ENCODE measurements around the gene CCL5. TPM values are rescaled to one million over a fixed set of nuclear protein-coding genes. Genes with fewer than 3 reads are reported as not detected.

Gene CCL5
- total RNA-seq, 1 experiment from 2014 or later, result not detected

DNA sequence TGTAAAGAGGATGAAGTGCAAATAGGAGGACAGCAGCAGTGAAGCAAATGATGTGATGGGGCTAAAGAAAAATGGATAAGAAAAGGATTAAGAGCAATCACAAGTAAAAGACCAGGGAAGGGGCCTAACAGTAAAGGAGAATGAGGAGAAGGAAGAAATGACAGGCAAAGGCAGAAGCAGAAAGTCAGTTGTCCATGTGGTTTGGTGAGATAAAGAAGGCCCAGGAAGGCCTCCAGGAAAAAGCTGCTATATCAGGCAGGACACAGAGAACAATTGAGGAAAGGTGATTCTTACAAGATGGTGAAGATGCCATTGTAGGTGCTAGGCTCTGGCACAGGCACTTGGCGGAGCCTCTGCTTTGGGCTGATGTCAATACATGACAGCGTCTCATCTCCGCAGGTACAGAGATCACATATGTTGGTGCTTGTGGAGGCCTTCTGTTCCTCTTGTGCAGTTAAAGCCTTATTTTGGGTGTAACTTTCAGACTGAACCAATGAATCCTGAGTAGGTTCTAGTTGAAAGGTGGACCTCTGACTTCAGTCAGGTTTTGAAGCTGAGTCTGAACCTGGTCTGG is 32.3 kb upstream of the CCL5 start:
- peaks cover 17 to 59% of the 10 kb centered on the region in 2 experiments for H3K9me3 Mint-ChIP-seq

More for the DNA sequence above, 32.3 kb upstream of the CCL5 start:
- Histone ChIP-seq H3K9ac (ENCODE audit: extremely low read depth, insufficient read length, low read length) (no peak overlapping the region), H3K56ac (ENCODE audit: insufficient read length, low read depth, low read length) (no peak overlapping the region), H4K5ac (ENCODE audit: insufficient read length, low read depth, low read length) (no peak overlapping the region), H3K23ac (ENCODE audit: insufficient read length, low read depth, low read length) (no peak overlapping the region), H3T11ph (ENCODE audit: low read length) (no peak overlapping the region), H4K8ac (replicated peaks; ENCODE audit: insufficient read length, low read depth, low read length) (no peak overlapping the region), H3K9me3 (ENCODE audit: control insufficient read depth, low read depth, low read length) (no peaks in the 10 kb centered on the region), H3K14ac (ENCODE audit: insufficient read depth, low read length) (no peak overlapping the region), H3K4me1 (ENCODE audit: insufficient read depth, low read length) (no peaks in the 10 kb centered on the region), H3K79me2 (ENCODE audit: insufficient read depth, low read length) (0 out of 2 replicates have a peak, but pooled peaks cover 1% of the 10 kb centered on the region), H3K23me2 (ENCODE audit: insufficient read length, low read depth, low read length, poor library complexity, severe bottlenecking) (no peaks in the 10 kb centered on the region), H2BK12ac (ENCODE audit: insufficient read length, low read depth, low read length) (no peak overlapping the region), H2BK15ac (ENCODE audit: low read depth, low read length) (no peak overlapping the region), H3K27me3 (ENCODE audit: insufficient read depth, low read length) (no peaks in the 10 kb centered on the region), H4K91ac (ENCODE audit: insufficient read length, low read depth, low read length) (no peak overlapping the region), H2BK5ac (ENCODE audit: insufficient read length, low read length) (no peak overlapping the region), H3K18ac (ENCODE audit: insufficient read length, low read depth, low read length) (no peak overlapping the region), H3K27ac (ENCODE audit: insufficient read length, low read depth, low read length) (no peak overlapping the region), H3K4ac (ENCODE audit: low read depth, low read length) (no peak overlapping the region), H4K20me1 (ENCODE audit: control insufficient read depth, insufficient read depth, insufficient read length) (no peaks in the 10 kb centered on the region), H2AK5ac (ENCODE audit: insufficient read length, low read length) (no peak overlapping the region), H2AFZ (ENCODE audit: low read length) (no peak overlapping the region), H2BK20ac (ENCODE audit: low read depth, low read length, poor library complexity, severe bottlenecking) (no peak overlapping the region), H2BK120ac (ENCODE audit: low read depth, low read length, poor library complexity, severe bottlenecking) (no peak overlapping the region), H3K4me2 (ENCODE audit: insufficient read depth, insufficient read length, low read length) (no peak overlapping the region), H3K79me1 (ENCODE audit: insufficient read depth, low read depth, low read length, poor library complexity, severe bottlenecking) (no peaks in the 10 kb centered on the region)
- H3K36me3 Mint-ChIP-seq (ENCODE audit: insufficient read depth in 1 of 3, low read depth in 3 of 3), result peaks cover 3 to 16% (median 8%) of the 10 kb centered on the region in 3 experiments; a peak in 6 of 7 replicates
- no peaks in the 10 kb centered on the region for H3K4me1 Mint-ChIP-seq
- no CpG with 5 or more reads among the region's 3 CpGs for WGBS (ENCODE audit: extremely low coverage, insufficient read length, low lambda C conversion rate)
- no peak for DNase-seq
- TF ChIP-seq, protein P1, sequence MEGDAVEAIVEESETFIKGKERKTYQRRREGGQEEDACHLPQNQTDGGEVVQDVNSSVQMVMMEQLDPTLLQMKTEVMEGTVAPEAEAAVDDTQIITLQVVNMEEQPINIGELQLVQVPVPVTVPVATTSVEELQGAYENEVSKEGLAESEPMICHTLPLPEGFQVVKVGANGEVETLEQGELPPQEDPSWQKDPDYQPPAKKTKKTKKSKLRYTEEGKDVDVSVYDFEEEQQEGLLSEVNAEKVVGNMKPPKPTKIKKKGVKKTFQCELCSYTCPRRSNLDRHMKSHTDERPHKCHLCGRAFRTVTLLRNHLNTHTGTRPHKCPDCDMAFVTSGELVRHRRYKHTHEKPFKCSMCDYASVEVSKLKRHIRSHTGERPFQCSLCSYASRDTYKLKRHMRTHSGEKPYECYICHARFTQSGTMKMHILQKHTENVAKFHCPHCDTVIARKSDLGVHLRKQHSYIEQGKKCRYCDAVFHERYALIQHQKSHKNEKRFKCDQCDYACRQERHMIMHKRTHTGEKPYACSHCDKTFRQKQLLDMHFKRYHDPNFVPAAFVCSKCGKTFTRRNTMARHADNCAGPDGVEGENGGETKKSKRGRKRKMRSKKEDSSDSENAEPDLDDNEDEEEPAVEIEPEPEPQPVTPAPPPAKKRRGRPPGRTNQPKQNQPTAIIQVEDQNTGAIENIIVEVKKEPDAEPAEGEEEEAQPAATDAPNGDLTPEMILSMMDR (conservative IDR thresholded peaks at IDR 0.05), result no peak
- H3K27me3 Mint-ChIP-seq (ENCODE audit: low read depth), result peaks cover 15% of the 10 kb centered on the region
- no peak overlapping the region for H3K4me3 Mint-ChIP-seq
- H3K27ac Mint-ChIP-seq, result no peak overlapping the region

Data from H9 (cell line).